Measurements from ENCODE around the gene SOHLH1. TPM values are rescaled to one million over a fixed set of nuclear protein-coding genes. Genes with fewer than 3 reads are reported as not detected.

Gene SOHLH1
- total RNA-seq, 2 experiments from 2014 or later, result not detected

GRCh38 chr9:135671591-135672041 lies 27.7 kb downstream of the SOHLH1 start:
- intact Hi-C loops (cut with micrococcal nuclease; ENCODE audit: unreplicated experiment), result no loop called here
- Histone ChIP-seq H3K9me2 (ENCODE audit: insufficient read depth, low read length) (no peaks in the 10 kb centered on the region), H3K4me2 (ENCODE audit: low read length) (no peak overlapping the region), H3K4me3 (ENCODE audit: low read depth, low read length, poor library complexity, severe bottlenecking) (no peak overlapping the region), H4K20me1 (ENCODE audit: insufficient read depth, low read length) (no peaks in the 10 kb centered on the region), H3K27ac (ENCODE audit: low read depth, low read length, poor library complexity, severe bottlenecking) (no peak overlapping the region), H3K9me3 (ENCODE audit: low read length) (no peaks in the 10 kb centered on the region), H3K4me1 (ENCODE audit: insufficient read depth, low read length, poor library complexity, severe bottlenecking) (no peaks in the 10 kb centered on the region), H2AFZ (ENCODE audit: low read length) (no peak overlapping the region), H3K36me3 (ENCODE audit: insufficient read depth, low read length) (no peaks in the 10 kb centered on the region), H3K79me2 (ENCODE audit: insufficient read depth, low read depth, low read length) (no peaks in the 10 kb centered on the region)
- no TSS peak for BruUV-seq (replicated peaks)
- ChIA-PET POLR2A (no interaction called here), CTCF (ENCODE audit: unreplicated experiment) (no interaction called here)
- TF ChIP-seq CTCF (conservative IDR thresholded peaks at IDR 0.05; ENCODE audit: low read length) (peak; percentile 31; the same call in 1 of the 2 replicates), EZH2phosphoT487 (IDR thresholded peaks at IDR 0.05; ENCODE audit: borderline replicate concordance, low read depth, low read length) (no peak)
- DNase-seq (ENCODE audit: low spot score), result no peak

DNA sequence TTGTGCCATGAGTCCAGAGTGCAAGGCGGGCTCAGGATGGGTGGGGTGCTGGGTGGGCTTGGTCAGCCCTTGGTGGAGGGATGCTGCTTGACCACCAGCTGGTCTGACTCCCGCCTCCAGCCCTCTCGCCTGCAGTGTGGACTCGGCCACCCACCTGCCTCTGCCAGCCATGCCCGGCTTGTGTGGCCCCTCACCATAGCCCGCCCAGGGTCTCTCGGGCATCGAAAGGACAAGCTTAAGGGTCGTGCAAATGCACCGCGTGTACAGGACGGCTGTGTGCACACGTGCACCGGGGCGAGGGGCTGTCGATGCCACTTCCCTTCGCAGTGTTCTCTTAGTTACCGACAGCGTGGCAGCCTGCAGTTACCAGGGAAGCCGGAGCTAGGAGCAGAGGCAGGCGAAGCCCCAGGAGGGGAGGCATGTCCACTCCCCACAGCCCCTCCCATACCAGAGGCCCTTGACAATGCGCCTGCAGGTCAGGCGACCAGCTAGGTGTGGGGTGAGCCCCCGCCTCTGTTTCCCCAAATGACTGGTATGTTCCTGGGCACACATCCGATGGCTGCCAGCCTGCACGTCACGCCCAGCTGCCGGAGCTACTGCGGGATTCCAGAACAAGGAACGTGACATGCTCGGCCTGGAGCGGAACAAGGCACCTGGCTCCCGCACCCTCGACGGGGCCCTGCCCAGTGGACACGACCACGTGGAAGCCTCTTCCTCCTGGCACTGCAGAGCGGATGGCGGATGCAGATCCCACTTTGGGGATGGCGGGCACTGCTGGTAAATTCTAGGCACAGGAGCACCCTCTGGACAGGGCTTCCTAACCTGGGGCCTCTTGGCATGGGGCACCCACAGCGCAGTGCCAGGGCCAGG lies 28.3 kb downstream of the SOHLH1 start:
- Histone ChIP-seq H3K9me3 (ENCODE audit: low read length) (no peaks in the 10 kb centered on the region), H3K27ac (ENCODE audit: low read depth, low read length, poor library complexity, severe bottlenecking) (no peak overlapping the region), H3K9me2 (ENCODE audit: insufficient read depth, low read length) (no peaks in the 10 kb centered on the region), H3K36me3 (ENCODE audit: insufficient read depth, low read length) (no peaks in the 10 kb centered on the region), H3K4me3 (ENCODE audit: low read depth, low read length, poor library complexity, severe bottlenecking) (no peak overlapping the region), H3K4me1 (ENCODE audit: insufficient read depth, low read length, poor library complexity, severe bottlenecking) (no peaks in the 10 kb centered on the region), H2AFZ (ENCODE audit: low read length) (no peak overlapping the region), H4K20me1 (ENCODE audit: insufficient read depth, low read length) (no peaks in the 10 kb centered on the region), H3K4me2 (ENCODE audit: low read length) (no peak overlapping the region), H3K79me2 (ENCODE audit: insufficient read depth, low read depth, low read length) (no peaks in the 10 kb centered on the region)
- ChIA-PET POLR2A (no interaction called here), CTCF (ENCODE audit: unreplicated experiment) (no interaction called here)
- intact Hi-C loops (cut with micrococcal nuclease; ENCODE audit: unreplicated experiment), result no loop called here
- no peak for DNase-seq (ENCODE audit: low spot score)
- TF ChIP-seq CTCF (conservative IDR thresholded peaks at IDR 0.05; ENCODE audit: low read length) (no peak), EZH2phosphoT487 (IDR thresholded peaks at IDR 0.05; ENCODE audit: borderline replicate concordance, low read depth, low read length) (no peak)
- no TSS peak for BruUV-seq (replicated peaks)
